HFF-Myc (cell line): ENCODE results near the gene GIPC3.

Experiments
- DNase-seq: peaks from one replicate; pipeline ENCODE4 v3.0.0-alpha.2; 2011; ENCODE audit warnings: low read depth; ENCODE audit errors: extremely low read depth
- H3K4me3 ChIP-seq: replicated peaks from 2 replicates; pipeline ENCODE4 v1.5.1; 2011; ENCODE audit warnings: low read depth, mild to moderate bottlenecking, control low read depth, low read length
- TF ChIP-seq, protein P1 (sequence below): IDR thresholded peaks from 2 replicates; pipeline ENCODE4 v1.5.1; 2012; ENCODE audit warnings: mild to moderate bottlenecking, low read depth, low read length, control low read depth; ENCODE audit errors: missing control alignments

GIPC3 gene

DNA sequence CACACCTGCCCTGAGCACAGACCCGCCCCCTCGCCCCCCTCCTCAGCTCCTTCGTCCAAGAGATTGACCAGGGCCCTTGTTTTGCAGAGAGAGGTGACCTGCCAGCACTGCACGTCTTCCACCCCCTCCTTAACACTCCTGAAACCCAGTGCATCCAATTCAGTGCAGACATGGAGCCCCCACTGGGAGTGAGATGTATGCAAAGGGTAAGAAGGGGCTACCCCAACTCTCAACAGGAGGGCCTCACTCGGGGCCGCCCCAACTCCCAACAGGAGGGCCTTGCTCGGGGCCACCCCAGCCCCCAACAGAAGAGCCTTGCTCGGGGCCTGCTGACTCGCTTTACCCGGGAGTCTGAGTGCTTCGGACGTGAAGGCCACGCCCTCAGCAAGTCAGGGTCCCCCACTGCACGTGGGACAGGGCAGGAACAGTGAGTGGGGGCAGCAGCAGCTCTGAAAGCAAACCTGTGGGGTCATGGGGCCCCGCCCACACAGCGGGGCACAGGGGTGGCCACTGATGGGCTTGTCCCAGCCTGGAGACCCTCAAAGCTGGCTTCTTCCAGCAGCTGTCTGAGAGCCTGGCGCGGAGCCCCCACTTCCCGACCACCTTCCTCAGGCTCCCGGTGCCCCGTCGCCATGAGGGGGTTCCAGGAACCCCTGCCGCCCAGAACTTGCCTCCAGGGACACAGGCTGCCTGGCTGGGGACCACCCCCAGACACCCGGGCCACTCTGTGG lies 35.7 kb downstream of the GIPC3 start:
- TF ChIP-seq, protein P1, sequence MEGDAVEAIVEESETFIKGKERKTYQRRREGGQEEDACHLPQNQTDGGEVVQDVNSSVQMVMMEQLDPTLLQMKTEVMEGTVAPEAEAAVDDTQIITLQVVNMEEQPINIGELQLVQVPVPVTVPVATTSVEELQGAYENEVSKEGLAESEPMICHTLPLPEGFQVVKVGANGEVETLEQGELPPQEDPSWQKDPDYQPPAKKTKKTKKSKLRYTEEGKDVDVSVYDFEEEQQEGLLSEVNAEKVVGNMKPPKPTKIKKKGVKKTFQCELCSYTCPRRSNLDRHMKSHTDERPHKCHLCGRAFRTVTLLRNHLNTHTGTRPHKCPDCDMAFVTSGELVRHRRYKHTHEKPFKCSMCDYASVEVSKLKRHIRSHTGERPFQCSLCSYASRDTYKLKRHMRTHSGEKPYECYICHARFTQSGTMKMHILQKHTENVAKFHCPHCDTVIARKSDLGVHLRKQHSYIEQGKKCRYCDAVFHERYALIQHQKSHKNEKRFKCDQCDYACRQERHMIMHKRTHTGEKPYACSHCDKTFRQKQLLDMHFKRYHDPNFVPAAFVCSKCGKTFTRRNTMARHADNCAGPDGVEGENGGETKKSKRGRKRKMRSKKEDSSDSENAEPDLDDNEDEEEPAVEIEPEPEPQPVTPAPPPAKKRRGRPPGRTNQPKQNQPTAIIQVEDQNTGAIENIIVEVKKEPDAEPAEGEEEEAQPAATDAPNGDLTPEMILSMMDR, result no peak
- no peak for DNase-seq
- no peak overlapping the region for H3K4me3 ChIP-seq

DNA sequence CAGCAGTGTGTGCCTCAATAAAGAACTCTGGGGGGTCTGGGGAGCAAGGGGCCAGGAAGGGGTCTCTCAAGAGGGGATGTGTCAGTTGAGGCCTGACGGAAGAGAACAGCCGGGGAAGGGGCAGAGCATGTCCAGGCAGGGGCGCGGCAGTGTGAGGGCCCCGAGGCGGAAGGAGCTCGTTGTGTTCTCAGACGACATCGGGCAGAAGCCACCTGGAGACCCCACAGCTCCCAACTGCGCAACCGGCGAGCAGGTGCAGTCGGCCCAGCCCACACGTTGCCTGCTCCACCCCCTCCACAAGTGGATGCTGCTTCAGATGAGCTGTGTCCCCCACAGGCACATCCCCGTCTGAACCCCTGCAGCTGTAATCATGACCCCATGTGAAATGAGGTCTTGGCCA lies 36.4 kb downstream of the GIPC3 start:
- TF ChIP-seq, protein P1, result no peak
- no peak for DNase-seq
- H3K4me3 ChIP-seq, result no peak overlapping the region

DNA sequence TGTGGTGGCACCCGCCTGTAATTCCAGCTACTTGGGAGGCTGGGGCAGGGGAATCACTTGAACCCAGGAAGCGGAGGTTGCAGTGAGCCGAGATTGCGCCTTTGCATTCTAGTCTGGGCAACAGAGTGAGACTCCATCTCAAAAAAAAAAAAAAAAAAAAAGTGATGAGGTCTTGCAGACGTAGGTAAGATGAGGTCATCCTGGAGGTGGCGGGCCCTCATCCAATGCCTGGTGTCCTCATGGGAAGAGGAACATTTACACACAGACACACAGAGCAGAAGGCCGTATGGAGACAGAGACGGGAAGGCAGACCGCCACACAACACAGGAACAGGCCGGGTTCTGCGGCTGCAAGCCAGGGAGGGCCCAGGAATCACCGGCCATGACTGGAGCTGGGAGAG lies 36.9 kb downstream of the GIPC3 start:
- DNase-seq, result no peak
- TF ChIP-seq, protein P1, result no peak
- no peak overlapping the region for H3K4me3 ChIP-seq

DNA sequence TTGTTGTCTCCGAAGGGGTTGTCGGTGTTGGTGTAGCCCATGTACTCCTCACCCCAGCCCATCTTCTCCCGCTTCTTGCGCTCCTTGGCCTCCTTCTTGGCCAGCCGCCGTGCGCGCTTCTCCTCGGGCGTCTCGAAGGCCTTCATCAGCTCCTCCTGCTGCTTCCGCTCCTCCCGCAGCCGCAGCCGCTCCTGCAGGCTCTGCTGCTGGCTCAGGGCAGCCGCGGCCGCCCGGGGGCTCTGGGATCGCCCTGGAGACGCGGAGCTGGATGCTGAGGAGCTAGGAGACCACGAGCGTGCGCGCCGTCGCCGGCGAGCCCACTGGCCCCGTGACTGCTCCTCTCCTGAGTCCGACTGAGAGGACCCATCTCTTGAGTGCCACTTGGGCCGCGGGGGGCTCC lies 38.4 kb downstream of the GIPC3 start:
- DNase-seq, result no peak
- no peak overlapping the region for H3K4me3 ChIP-seq
- TF ChIP-seq, protein P1, result no peak

DNA sequence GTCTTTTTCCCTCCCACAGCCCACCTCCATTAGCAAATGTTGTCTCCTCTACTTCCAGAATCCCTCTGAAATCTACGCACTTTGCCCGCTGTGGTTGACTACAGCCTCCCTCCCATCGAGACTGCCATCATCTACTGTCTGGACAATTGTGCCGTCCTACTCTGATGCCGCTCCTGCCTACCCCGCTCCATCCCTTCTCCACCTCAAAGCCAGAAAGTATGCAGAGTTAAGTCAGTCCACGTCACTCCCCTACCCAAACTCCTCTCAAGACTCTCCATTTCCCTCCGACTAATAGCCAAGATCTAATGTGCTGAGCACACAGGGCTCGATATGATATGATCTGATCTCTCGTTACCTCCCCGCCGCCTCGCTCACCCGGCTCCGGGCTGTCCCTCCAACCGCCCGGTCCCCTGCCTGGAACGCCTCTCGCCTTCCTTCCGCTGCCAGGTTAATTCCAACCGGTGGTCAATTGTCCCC lies 40.8 kb downstream of the GIPC3 start:
- no peak for DNase-seq
- TF ChIP-seq, protein P1, result no peak
- peak overlapping the region; percentile 92 for H3K4me3 ChIP-seq

DNA sequence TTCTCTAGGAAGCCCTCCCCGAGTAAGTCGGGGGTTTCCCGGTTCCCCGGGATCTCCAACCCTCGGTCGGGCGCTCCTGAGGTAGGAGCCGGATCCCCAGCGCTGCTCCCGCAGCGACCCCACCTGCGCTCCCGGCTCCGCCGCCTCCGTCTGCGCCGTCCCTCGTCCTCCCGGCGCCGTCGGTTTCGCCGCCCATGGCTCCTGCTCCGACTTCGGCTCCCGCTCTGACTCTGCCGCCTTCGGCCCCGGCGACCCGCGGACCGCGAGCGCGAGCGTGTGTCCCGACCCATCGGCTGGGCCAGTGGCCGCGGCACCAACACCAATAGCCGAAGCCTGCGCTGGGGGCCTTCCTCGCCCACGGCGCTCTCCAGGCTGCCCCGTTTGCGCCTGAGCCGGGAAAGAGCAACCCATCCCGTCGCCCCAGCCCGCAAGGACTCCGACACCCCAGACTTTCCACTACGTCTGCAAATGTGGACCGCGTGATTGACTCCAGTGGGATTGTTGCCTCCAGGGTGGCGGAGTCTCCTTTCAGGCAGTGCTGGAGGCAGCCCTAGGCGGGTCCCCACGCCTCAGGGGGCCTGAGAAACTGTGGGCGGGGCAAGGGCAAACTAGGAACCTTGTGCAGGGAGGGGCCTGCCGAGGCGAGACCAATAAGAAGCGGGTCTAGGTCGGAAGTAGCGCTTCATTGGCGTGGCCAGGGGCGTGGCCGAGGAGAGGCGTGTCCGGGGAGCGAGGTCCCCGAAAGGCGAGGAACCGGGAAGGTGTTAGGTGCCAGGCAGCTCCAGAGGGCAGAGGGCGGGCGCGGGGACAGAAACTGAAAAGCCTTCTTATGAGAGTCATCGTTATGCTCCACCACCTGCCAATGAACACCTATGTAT lies 41.4 kb downstream of the GIPC3 start, which contains the start of gene CACTIN:
TSS of gene CACTIN (minus strand) at position 318 of the 878 bp plus-strand sequence. CDS start at position 290, 28 bp downstream.
- DNase-seq, result peak; percentile 91
- H3K4me3 ChIP-seq, result peak within 1 kb of the TSS; percentile 92
- TF ChIP-seq, protein P1, result no peak
